ENCODE measurements around the gene SIAH2.

The SIAH2 gene

DNA sequence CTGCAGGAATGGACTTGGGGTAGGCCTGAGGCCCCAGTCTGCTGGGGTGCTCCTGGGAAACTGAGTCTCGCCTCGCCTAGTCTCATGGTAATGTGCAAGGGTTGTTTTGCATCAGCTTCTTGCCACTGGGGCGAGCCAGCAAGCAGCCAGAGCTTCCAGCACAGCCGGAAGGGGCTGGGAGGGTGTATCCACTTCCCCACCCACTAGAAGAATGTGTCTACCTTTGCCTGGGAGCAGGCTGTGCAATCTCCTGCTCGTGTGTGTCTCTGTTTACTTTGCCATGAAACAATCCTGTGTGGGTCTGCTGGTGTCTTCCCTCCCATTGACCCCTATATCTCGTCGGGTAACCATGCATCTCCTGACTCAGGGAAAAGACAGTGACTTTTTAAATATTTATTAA is 37.4 kb downstream of the SIAH2 start:
- TF ChIP-seq POLR2A (IDR thresholded peaks at IDR 0.05; ENCODE audit: low read length), result no peak
- no peak for TF ChIP-seq GATA1 (IDR thresholded peaks at IDR 0.05; ENCODE audit: low read depth, low read length)
- DNase-seq, result peak in 1 of 2 experiments; percentile 39

DNA sequence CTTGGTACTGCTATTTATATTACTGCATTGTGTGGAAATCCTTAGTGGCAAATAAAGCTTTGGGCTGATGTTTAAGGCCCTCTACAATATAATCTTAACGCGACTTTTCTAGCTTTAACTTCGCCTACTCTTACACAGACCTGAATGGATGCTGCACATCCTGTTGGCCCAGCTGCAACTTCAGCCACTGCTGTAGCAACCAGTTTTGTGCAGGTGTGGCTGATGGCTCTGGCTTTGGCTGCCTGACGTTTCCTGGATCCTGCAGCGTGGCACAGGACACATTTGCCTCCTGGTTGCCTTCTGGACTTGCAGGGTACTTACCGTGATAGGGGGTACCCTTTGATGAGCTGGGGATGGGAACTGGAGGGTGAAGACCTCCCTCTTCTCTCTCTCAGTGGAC is 39.0 kb downstream of the SIAH2 start:
- DNase-seq, result no peak
- TF ChIP-seq POLR2A (IDR thresholded peaks at IDR 0.05; ENCODE audit: low read length) (no peak), GATA1 (IDR thresholded peaks at IDR 0.05; ENCODE audit: low read depth, low read length) (no peak)

- TF ChIP-seq POLR2A (IDR thresholded peaks at IDR 0.05; ENCODE audit: low read length), result no peak
- TF ChIP-seq GATA1 (IDR thresholded peaks at IDR 0.05; ENCODE audit: low read depth, low read length), result no peak
- DNase-seq, result no peak
Observed at GRCh38 chr3:150722267-150722666, 40.7 kb downstream of the SIAH2 start.

- TF ChIP-seq GATA1 (IDR thresholded peaks at IDR 0.05; ENCODE audit: low read depth, low read length), result no peak
- no peak for TF ChIP-seq POLR2A (IDR thresholded peaks at IDR 0.05; ENCODE audit: low read length)
- DNase-seq, result peak; percentile 81 to 89
Observed at GRCh38 chr3:150721285-150722130, 41.5 kb downstream of the SIAH2 start.

DNA sequence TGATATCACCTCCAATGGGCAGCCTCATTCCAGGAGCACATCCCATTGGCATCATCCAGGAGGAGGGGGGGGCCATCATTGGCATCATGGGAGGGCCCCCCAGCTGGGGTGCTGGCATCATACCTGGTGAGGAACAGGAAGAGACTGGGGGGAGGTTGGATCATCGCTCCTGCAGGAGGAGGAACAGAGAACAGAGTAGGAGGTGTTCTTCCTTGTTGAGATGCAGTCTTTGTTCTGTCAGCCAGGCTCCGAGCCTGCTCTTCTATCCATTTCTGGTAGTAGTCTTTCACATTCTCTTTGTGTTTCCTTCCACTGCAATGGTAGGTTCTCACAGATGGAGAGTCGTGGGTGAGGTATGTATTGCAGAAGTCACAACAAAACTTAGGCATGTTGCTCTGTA is 42.5 kb downstream of the SIAH2 start:
- DNase-seq, result no peak
- TF ChIP-seq POLR2A (IDR thresholded peaks at IDR 0.05; ENCODE audit: low read length) (no peak), GATA1 (IDR thresholded peaks at IDR 0.05; ENCODE audit: low read depth, low read length) (no peak)

DNA sequence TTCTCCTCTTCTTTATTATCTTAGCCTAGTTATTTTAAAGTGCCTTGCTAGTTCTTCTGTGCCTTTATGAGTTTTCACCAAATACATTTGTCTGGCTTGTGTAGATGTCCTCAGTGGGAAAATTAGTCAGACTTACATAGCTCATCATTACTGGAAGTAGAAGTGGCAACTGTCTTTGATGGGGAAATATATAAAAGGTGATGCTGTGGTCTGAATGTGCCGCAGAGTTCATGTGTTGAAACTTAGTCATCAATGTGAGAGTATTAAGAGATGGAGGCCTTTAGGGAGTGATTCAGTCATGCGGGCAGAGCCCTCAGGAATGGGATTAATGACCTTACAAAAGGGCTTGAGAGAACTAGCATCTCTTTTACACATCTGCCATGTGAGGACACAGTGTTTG is 52.9 kb downstream of the SIAH2 start:
- no peak for DNase-seq
- TF ChIP-seq GATA1 (IDR thresholded peaks at IDR 0.05; ENCODE audit: low read depth, low read length), result no peak

DNA sequence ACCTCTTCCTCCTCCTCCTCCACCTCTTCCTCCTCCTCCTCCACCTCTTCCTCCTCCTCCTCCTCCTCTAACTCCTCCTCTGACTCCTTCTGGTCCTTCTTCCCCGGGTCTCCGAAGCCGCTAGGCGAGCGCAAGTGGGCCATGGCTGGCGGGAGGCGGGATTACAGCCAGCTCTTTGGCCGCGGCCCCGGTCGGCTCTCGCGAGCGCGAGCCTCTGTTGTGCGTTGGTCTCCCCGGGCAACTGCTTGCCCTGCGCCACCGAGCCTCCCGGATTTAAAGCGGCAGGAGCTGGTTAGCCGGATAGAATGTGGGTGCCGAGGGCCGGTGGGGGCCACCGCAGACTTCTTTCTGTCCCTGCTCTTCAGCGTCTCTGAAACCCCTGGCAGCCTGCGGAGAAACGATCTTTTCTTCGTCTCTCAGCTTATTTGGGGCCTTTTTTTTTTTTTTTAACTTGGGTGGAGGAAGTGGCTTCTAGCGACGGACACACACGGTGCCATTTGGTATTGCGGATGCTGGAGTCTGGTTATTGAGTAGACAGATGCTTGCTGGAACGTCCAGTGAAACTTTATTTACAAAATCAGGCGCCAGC is 59.1 kb downstream of the SIAH2 start, which contains the start of gene ERICH6:
ERICH6 (minus strand) TSS at position 165 of the 589 bp plus-strand sequence; CDS start at position 143, 22 bp downstream.
- no peak for TF ChIP-seq GATA1 (IDR thresholded peaks at IDR 0.05; ENCODE audit: low read depth, low read length)
- TF ChIP-seq POLR2A (IDR thresholded peaks at IDR 0.05; ENCODE audit: low read length), result peak; percentile 60
- peak; percentile 92 to 93 for DNase-seq

- DNase-seq, result no peak
- TF ChIP-seq GATA1 (IDR thresholded peaks at IDR 0.05; ENCODE audit: low read depth, low read length), result no peak
- TF ChIP-seq POLR2A (IDR thresholded peaks at IDR 0.05; ENCODE audit: low read length), result no peak
Observed at GRCh38 chr3:150703299-150703755, 59.6 kb downstream of the SIAH2 start.

DNA sequence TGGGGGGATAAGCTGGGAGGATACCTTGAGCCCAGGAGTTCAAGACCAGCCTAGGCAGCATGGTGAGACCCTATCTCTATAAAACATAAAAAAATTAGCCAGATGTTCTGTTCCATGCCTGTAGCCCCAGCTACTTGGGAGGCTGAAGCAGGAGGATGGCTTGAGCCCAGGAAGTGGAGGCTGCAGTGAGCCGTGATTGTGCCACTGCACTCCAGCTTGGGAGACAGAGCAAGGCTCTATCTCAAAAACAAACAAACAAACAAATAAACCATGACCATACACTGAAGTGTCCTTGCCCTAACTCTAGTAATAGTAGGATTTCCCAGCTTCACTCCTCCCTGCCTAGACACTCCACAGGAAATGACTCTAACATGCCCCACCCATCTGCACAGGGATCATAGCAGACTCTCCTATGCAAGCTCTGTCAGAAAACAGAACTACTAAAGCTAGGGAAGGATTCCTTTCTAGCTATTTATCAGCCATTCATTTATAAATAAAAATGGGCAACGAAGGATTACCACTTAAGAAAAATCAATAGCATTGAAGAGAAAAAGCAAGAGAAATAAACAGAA is 63.8 kb downstream of the SIAH2 start:
- TF ChIP-seq POLR2A (IDR thresholded peaks at IDR 0.05; ENCODE audit: low read length) (no peak), GATA1 (IDR thresholded peaks at IDR 0.05; ENCODE audit: low read depth, low read length) (no peak)
- no peak for DNase-seq

- no peak for TF ChIP-seq POLR2A (IDR thresholded peaks at IDR 0.05; ENCODE audit: low read length)
- TF ChIP-seq GATA1 (IDR thresholded peaks at IDR 0.05; ENCODE audit: low read depth, low read length), result no peak
- no peak for DNase-seq
Observed at GRCh38 chr3:150697646-150698045, 65.3 kb downstream of the SIAH2 start.

GRCh38 chr3:150691414-150692040 is 71.4 kb downstream of the SIAH2 start:
- TF ChIP-seq GATA1 (IDR thresholded peaks at IDR 0.05; ENCODE audit: low read depth, low read length), result no peak
- TF ChIP-seq POLR2A (IDR thresholded peaks at IDR 0.05; ENCODE audit: low read length), result no peak
- peak in 1 of 2 experiments; percentile 19 for DNase-seq
